CD8-positive, alpha-beta memory T cell (primary cell): ENCODE results near the gene TLE4. TPM values are rescaled to one million over a fixed set of nuclear protein-coding genes. Genes with fewer than 3 reads are reported as not detected.
A peak's percentile ranks its signal among the peaks of the same experiment; 100 is the strongest.

Experiments
- CTCF ChIA-PET: fragments of 350-600 bp; sonication (Branson Sonifier 250); formaldehyde crosslinking; loops from one replicate; lab custom pipeline; 2021; ENCODE audit warnings: antibody characterized with exemption; lab: Charles Lee
- POLR2A ChIA-PET: fragments of 350-600 bp; sonication (Branson Sonifier 250); formaldehyde crosslinking; loops from one replicate; lab custom pipeline; 2021; ENCODE audit warnings: antibody characterized with exemption; lab: Charles Lee
- DNase-seq, 5 donors: peaks; one replicate each; pipeline versions ENCODE4 v3.0.0 to v3.0.0-alpha.2; 2020 to 2022; ENCODE audit warnings: mixed read lengths in 1 of 5
- H3K27ac ChIP-seq: one replicate; pipeline ENCODE4 v1.7.0; 2013; ENCODE audit warnings: low read depth, mild to moderate bottlenecking, low read length, moderate library complexity
- H3K27me3 ChIP-seq: 2 replicates; pipeline ENCODE4 v1.7.0; 2013; ENCODE audit warnings: low read length, mild to moderate bottlenecking; ENCODE audit not compliant: insufficient read depth, poor library complexity, severe bottlenecking
- H3K36me3 ChIP-seq: 2 replicates; pipeline ENCODE4 v1.7.0; 2013; ENCODE audit warnings: mild to moderate bottlenecking, low read length, moderate library complexity; ENCODE audit not compliant: insufficient read depth
- H3K4me1 ChIP-seq: 2 replicates; pipeline ENCODE4 v1.7.0; 2013; ENCODE audit warnings: mild to moderate bottlenecking, low read length, moderate library complexity; ENCODE audit not compliant: insufficient read depth
- H3K4me3 ChIP-seq: 2 replicates; pipeline ENCODE4 v1.7.0; 2013; ENCODE audit warnings: mild to moderate bottlenecking, low read length
- H3K9me3 ChIP-seq: 2 replicates; pipeline ENCODE4 v1.7.0; 2013; ENCODE audit warnings: mild to moderate bottlenecking, low read length
- H3K27ac Mint-ChIP-seq, 8 donors: one replicate each; pipeline ENCODE4 v1.8.0; 2020 to 2021; ENCODE audit warnings: mixed read lengths in 8 of 8, mild to moderate bottlenecking in 6 of 8, inconsistent platforms in 3 of 8, moderate library complexity in 3 of 8
- H3K27me3 Mint-ChIP-seq, 2 donors: one replicate each; pipeline ENCODE4 v1.8.0; 2020 to 2021; ENCODE audit warnings: mixed read lengths in 2 of 2, mild to moderate bottlenecking in 1 of 2, moderate library complexity in 1 of 2
- H3K36me3 Mint-ChIP-seq, 3 donors: one replicate each; pipeline ENCODE4 v1.8.0; 2020 to 2021; ENCODE audit warnings: mixed read lengths in 3 of 3, inconsistent platforms in 1 of 3, mild to moderate bottlenecking in 1 of 3
- H3K4me1 Mint-ChIP-seq, 3 donors: one replicate each; pipeline ENCODE4 v1.8.0; 2020 to 2021; ENCODE audit warnings: mixed read lengths in 3 of 3, inconsistent platforms in 1 of 3, mild to moderate bottlenecking in 1 of 3
- H3K4me3 Mint-ChIP-seq, 7 donors: one replicate each; pipeline ENCODE4 v1.8.0; 2020 to 2021; ENCODE audit warnings: mixed read lengths in 7 of 7, mild to moderate bottlenecking in 6 of 7, moderate library complexity in 4 of 7, inconsistent platforms in 2 of 7
- H3K9me3 Mint-ChIP-seq, 5 donors: one replicate each; pipeline ENCODE4 v1.8.0; 2020 to 2022; ENCODE audit warnings: mixed read lengths in 5 of 5, mild to moderate bottlenecking in 3 of 5, moderate library complexity in 2 of 5, inconsistent platforms in 1 of 5
- polyA plus RNA-seq: library from polyadenylated mRNA; unstranded; fragments of 300-500 nt; fragmentation: Illumina TruSeq; gene quantifications from one replicate; pipeline ENCODE4 v1.2.3, GENCODE V29; 2021
- total RNA-seq, 2 experiments: library from RNA; stranded (reverse); gene quantifications; one replicate each; pipeline ENCODE4 v1.2.3, GENCODE V29; 2021

TLE4 gene
- total and polyA plus RNA-seq, 3 experiments from 2014 or later, result 28.1 to 41.6 (median 29.2) TPM

- H3K27me3 ChIP-seq, result no peaks in the 10 kb centered on the region
- H3K9me3 Mint-ChIP-seq, result no peaks in the 10 kb centered on the region
- no peaks in the 10 kb centered on the region for H3K9me3 ChIP-seq
- no peak overlapping the region for H3K27ac ChIP-seq
- peaks cover 12 to 70% (median 33%) of the 10 kb centered on the region in 3 donors for H3K36me3 Mint-ChIP-seq
- no peak overlapping the region for H3K4me3 ChIP-seq
- peaks cover 23 to 36% (median 28%) of the 10 kb centered on the region in 3 donors for H3K4me1 Mint-ChIP-seq
- H3K27me3 Mint-ChIP-seq, result no peaks in the 10 kb centered on the region
- peak overlapping the region in 1 of 8 donors; percentile 5 for H3K27ac Mint-ChIP-seq
- ChIA-PET CTCF (no interaction called here), POLR2A (interaction anchor here (0.6 kb wide), 1 partner anchor 292 kb away, joined by 4 read pairs; no protein-coding TSS in a partner anchor)
- peaks cover 3% of the 10 kb centered on the region for H3K36me3 ChIP-seq
- H3K4me3 Mint-ChIP-seq, result no peak overlapping the region
- no peaks in the 10 kb centered on the region for H3K4me1 ChIP-seq
- DNase-seq, result no peak
These were observed 84.4 kb downstream of the TLE4 start for GRCh38 chr9:79656169-79656568.

GRCh38 chr9:79657891-79658290 is 86.1 kb downstream of the TLE4 start:
- H3K4me3 Mint-ChIP-seq, result no peak overlapping the region
- Histone ChIP-seq H3K9me3 (no peaks in the 10 kb centered on the region), H3K4me1 (no peaks in the 10 kb centered on the region), H3K27me3 (no peaks in the 10 kb centered on the region), H3K4me3 (no peak overlapping the region), H3K36me3 (no peaks in the 10 kb centered on the region), H3K27ac (no peak overlapping the region)
- H3K4me1 Mint-ChIP-seq, result peaks cover 36 to 46% (median 44%) of the 10 kb centered on the region in 3 donors
- H3K27me3 Mint-ChIP-seq, result no peaks in the 10 kb centered on the region
- DNase-seq, result no peak
- peaks cover 12 to 64% (median 31%) of the 10 kb centered on the region in 3 donors for H3K36me3 Mint-ChIP-seq
- no peak overlapping the region for H3K27ac Mint-ChIP-seq
- ChIA-PET CTCF (no interaction called here), POLR2A (no interaction called here)
- no peaks in the 10 kb centered on the region for H3K9me3 Mint-ChIP-seq

GRCh38 chr9:79658926-79659325 is 87.2 kb downstream of the TLE4 start:
- Histone ChIP-seq H3K4me1 (no peaks in the 10 kb centered on the region), H3K4me3 (no peak overlapping the region), H3K27ac (no peak overlapping the region), H3K36me3 (no peaks in the 10 kb centered on the region), H3K27me3 (no peaks in the 10 kb centered on the region), H3K9me3 (no peaks in the 10 kb centered on the region)
- Mint-ChIP-seq H3K4me3 (no peak overlapping the region), H3K4me1 (peaks cover 36 to 44% (median 43%) of the 10 kb centered on the region in 3 donors), H3K9me3 (no peaks in the 10 kb centered on the region), H3K27me3 (no peaks in the 10 kb centered on the region), H3K36me3 (peaks cover 12 to 57% (median 28%) of the 10 kb centered on the region in 3 donors), H3K27ac (peak overlapping the region in 3 of 8 donors; percentile 3 to 29 (median 19))
- ChIA-PET POLR2A (interaction anchor here (0.7 kb wide), 1 partner anchor 191 kb away, joined by 3 read pairs; no protein-coding TSS in a partner anchor), CTCF (no interaction called here)
- no peak for DNase-seq

- Mint-ChIP-seq H3K4me3 (no peak overlapping the region), H3K9me3 (no peaks in the 10 kb centered on the region), H3K36me3 (peaks cover 9 to 54% (median 27%) of the 10 kb centered on the region in 3 donors), H3K4me1 (peaks cover 40 to 50% (median 48%) of the 10 kb centered on the region in 3 donors), H3K27me3 (no peaks in the 10 kb centered on the region), H3K27ac (no peak overlapping the region)
- H3K9me3 ChIP-seq, result no peaks in the 10 kb centered on the region
- ChIA-PET CTCF (no interaction called here), POLR2A (no interaction called here)
- no peaks in the 10 kb centered on the region for H3K4me1 ChIP-seq
- H3K27ac ChIP-seq, result no peak overlapping the region
- no peaks in the 10 kb centered on the region for H3K36me3 ChIP-seq
- H3K27me3 ChIP-seq, result no peaks in the 10 kb centered on the region
- no peak for DNase-seq
- H3K4me3 ChIP-seq, result no peak overlapping the region
These were observed 88.8 kb downstream of the TLE4 start for GRCh38 chr9:79660615-79661014.

- no peak overlapping the region for H3K27ac ChIP-seq
- no peak for DNase-seq
- no peaks in the 10 kb centered on the region for H3K27me3 Mint-ChIP-seq
- H3K36me3 ChIP-seq, result no peaks in the 10 kb centered on the region
- H3K9me3 ChIP-seq, result no peaks in the 10 kb centered on the region
- POLR2A ChIA-PET, result interaction anchor here (0.6 kb wide), 1 partner anchor 71 kb away, joined by 4 read pairs; no protein-coding TSS in a partner anchor
- H3K4me1 ChIP-seq, result no peaks in the 10 kb centered on the region
- no peaks in the 10 kb centered on the region for H3K9me3 Mint-ChIP-seq
- peaks cover 43 to 55% (median 46%) of the 10 kb centered on the region in 3 donors for H3K4me1 Mint-ChIP-seq
- CTCF ChIA-PET, result no interaction called here
- H3K4me3 ChIP-seq, result no peak overlapping the region
- H3K27ac Mint-ChIP-seq, result no peak overlapping the region
- no peaks in the 10 kb centered on the region for H3K27me3 ChIP-seq
- peaks cover 9 to 49% (median 25%) of the 10 kb centered on the region in 3 donors for H3K36me3 Mint-ChIP-seq
- no peak overlapping the region for H3K4me3 Mint-ChIP-seq
These were observed 89.5 kb downstream of the TLE4 start for GRCh38 chr9:79661279-79661678.

GRCh38 chr9:79661886-79662536 is 90.2 kb downstream of the TLE4 start:
- Histone ChIP-seq H3K4me3 (no peak overlapping the region), H3K9me3 (no peaks in the 10 kb centered on the region), H3K4me1 (no peaks in the 10 kb centered on the region), H3K27ac (no peak overlapping the region), H3K36me3 (no peaks in the 10 kb centered on the region), H3K27me3 (no peaks in the 10 kb centered on the region)
- peak overlapping the region in 1 of 7 donors; percentile 59 for H3K4me3 Mint-ChIP-seq
- CTCF ChIA-PET, result no interaction called here
- H3K27ac Mint-ChIP-seq, result peak overlapping the region in 5 of 8 donors; percentile 54 to 87 (median 55)
- peaks cover 43 to 55% (median 46%) of the 10 kb centered on the region in 3 donors for H3K4me1 Mint-ChIP-seq
- H3K27me3 Mint-ChIP-seq, result no peaks in the 10 kb centered on the region
- no peaks in the 10 kb centered on the region for H3K9me3 Mint-ChIP-seq
- H3K36me3 Mint-ChIP-seq, result peaks cover 2 to 46% (median 19%) of the 10 kb centered on the region in 3 donors
- POLR2A ChIA-PET, result no interaction called here
- DNase-seq, result no peak

- Mint-ChIP-seq H3K27ac (peak overlapping the region in 4 of 8 donors; percentile 31 to 87 (median 64)), H3K27me3 (no peaks in the 10 kb centered on the region), H3K9me3 (no peaks in the 10 kb centered on the region), H3K36me3 (peaks cover 0 to 42% (median 17%) of the 10 kb centered on the region in 3 donors), H3K4me3 (peak overlapping the region in 2 of 7 donors; percentile 59 to 70), H3K4me1 (peaks cover 40 to 56% (median 48%) of the 10 kb centered on the region in 3 donors)
- ChIA-PET CTCF (no interaction called here), POLR2A (no interaction called here)
- Histone ChIP-seq H3K27me3 (no peaks in the 10 kb centered on the region), H3K27ac (no peak overlapping the region), H3K9me3 (no peaks in the 10 kb centered on the region), H3K36me3 (no peaks in the 10 kb centered on the region), H3K4me3 (no peak overlapping the region), H3K4me1 (no peaks in the 10 kb centered on the region)
- DNase-seq, result peak in 1 of 5 donors; percentile 14
These were observed 90.8 kb downstream of the TLE4 start for GRCh38 chr9:79662537-79662956.

GRCh38 chr9:79663300-79663699 is 91.5 kb downstream of the TLE4 start:
- H3K4me1 Mint-ChIP-seq, result peaks cover 38 to 62% (median 52%) of the 10 kb centered on the region in 3 donors
- Histone ChIP-seq H3K27ac (no peak overlapping the region), H3K36me3 (no peaks in the 10 kb centered on the region), H3K9me3 (no peaks in the 10 kb centered on the region), H3K27me3 (no peaks in the 10 kb centered on the region), H3K4me1 (no peaks in the 10 kb centered on the region), H3K4me3 (no peak overlapping the region)
- no peak for DNase-seq
- no peak overlapping the region for H3K4me3 Mint-ChIP-seq
- no peaks in the 10 kb centered on the region for H3K9me3 Mint-ChIP-seq
- H3K27me3 Mint-ChIP-seq, result no peaks in the 10 kb centered on the region
- peak overlapping the region in 5 of 8 donors; percentile 26 to 66 (median 42) for H3K27ac Mint-ChIP-seq
- POLR2A ChIA-PET, result no interaction called here
- CTCF ChIA-PET, result no interaction called here
- H3K36me3 Mint-ChIP-seq, result peaks cover 0 to 40% (median 17%) of the 10 kb centered on the region in 3 donors
